KG1 (cell line): ENCODE results near the gene MAPK4.

Source experiments
- DNase-seq: peaks from one replicate; lab custom pipeline; 2025; lab: John Stamatoyannopoulos, UW

Gene MAPK4

GRCh38 chr18:50623694-50624352, 63.9 kb downstream of the MAPK4 start:
- DNase-seq: no peak

GRCh38 chr18:50624981-50625380, 65.1 kb downstream of the MAPK4 start:
- DNase-seq: no peak

GRCh38 chr18:50626317-50626716, 66.4 kb downstream of the MAPK4 start:
- no peak for DNase-seq

- DNase-seq: no peak
These were observed 68.0 kb downstream of the MAPK4 start for GRCh38 chr18:50627594-50628532.

GRCh38 chr18:50628533-50628905, 68.6 kb downstream of the MAPK4 start:
- DNase-seq: no peak

GRCh38 chr18:50629148-50629631, 69.3 kb downstream of the MAPK4 start:
- no peak for DNase-seq

GRCh38 chr18:50630895-50631294, 71.0 kb downstream of the MAPK4 start:
- DNase-seq: no peak

- DNase-seq: no peak
These were observed 73.1 kb downstream of the MAPK4 start for GRCh38 chr18:50632895-50633515.

- DNase-seq: no peak
These were observed 74.1 kb downstream of the MAPK4 start for GRCh38 chr18:50633992-50634391.

GRCh38 chr18:50636366-50637057, 76.6 kb downstream of the MAPK4 start:
- DNase-seq: no peak

GRCh38 chr18:50638016-50638883, 78.4 kb downstream of the MAPK4 start:
- DNase-seq: no peak

GRCh38 chr18:50638884-50639420, 79.1 kb downstream of the MAPK4 start:
- DNase-seq: no peak

GRCh38 chr18:50639711-50640110, 79.8 kb downstream of the MAPK4 start:
- no peak for DNase-seq

GRCh38 chr18:50642439-50642838, 82.6 kb downstream of the MAPK4 start:
- no peak for DNase-seq

GRCh38 chr18:50644146-50644545, 84.3 kb downstream of the MAPK4 start:
- DNase-seq: no peak

- no peak for DNase-seq
These were observed 84.9 kb downstream of the MAPK4 start for GRCh38 chr18:50644807-50645206.

- DNase-seq: no peak
These were observed 87.3 kb downstream of the MAPK4 start for GRCh38 chr18:50647237-50647636.

- no peak for DNase-seq
These were observed 87.9 kb downstream of the MAPK4 start for GRCh38 chr18:50647792-50648191.

GRCh38 chr18:50649821-50650220, 89.9 kb downstream of the MAPK4 start:
- DNase-seq: no peak

GRCh38 chr18:50651334-50651733, 91.4 kb downstream of the MAPK4 start:
- no peak for DNase-seq
